ENCODE data around the gene STIM2.
"Not testable (repeated sequence)": the region's sequence is repeated elsewhere in the genome, so short reads cannot be mapped to it uniquely, and the experiment has no call there.

Gene STIM2

DNA sequence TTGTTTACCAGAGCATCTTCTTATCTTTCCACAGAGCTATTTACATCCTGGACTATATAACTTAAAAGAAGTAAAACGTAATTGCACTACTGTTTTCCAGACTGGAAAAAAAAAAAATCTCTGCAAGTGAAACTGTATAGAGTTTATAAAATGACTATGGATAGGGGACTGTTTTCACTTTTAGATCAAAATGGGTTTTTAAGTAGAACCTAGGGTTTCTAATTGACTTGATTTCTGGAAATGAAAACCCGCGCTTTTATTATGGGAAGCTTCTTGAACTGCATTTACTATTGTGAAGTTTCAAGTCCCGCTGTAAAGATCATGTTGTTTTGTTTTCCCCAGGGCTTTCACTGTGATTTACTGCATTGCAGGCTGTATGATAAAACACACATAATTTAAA, 162.7 kb downstream of the STIM2 start:
- WGBS, 2 donors (ENCODE audit: extremely low coverage in 2 of 2, insufficient read length in 2 of 2, insufficient replicate concordance in 1 of 2) = no CpG with 5 or more reads among the region's 4 CpGs
- Histone ChIP-seq H3K14ac (ENCODE audit: low read length) (no peak overlapping the region), H2AFZ (ENCODE audit: low read length) (no peak overlapping the region), H3K9ac (ENCODE audit: low read depth, low read length, poor library complexity) (no peak overlapping the region), H4K91ac (ENCODE audit: low read depth, low read length, poor library complexity) (no peak overlapping the region), H2BK5ac (ENCODE audit: low read length) (no peak overlapping the region), H3K23ac (ENCODE audit: low read depth, low read length, poor library complexity) (no peak overlapping the region), H3K4me2 (ENCODE audit: insufficient read depth, low read length, poor library complexity, severe bottlenecking) (no peak overlapping the region), H3K18ac (ENCODE audit: low read length) (no peak overlapping the region), H3K4ac (ENCODE audit: low read length) (no peak overlapping the region), H3K36me3 (replicated peaks in 1 of 2; ENCODE audit: control insufficient read depth in 2 of 2, insufficient read depth in 2 of 2, low read length in 2 of 2) (peaks cover 7 to 45% of the 10 kb centered on the region in 2 donors), H4K8ac (ENCODE audit: low read depth, low read length) (no peak overlapping the region), H2BK120ac (ENCODE audit: low read depth, low read length) (no peak overlapping the region), H2AK5ac (ENCODE audit: low read depth, low read length) (no peak overlapping the region), H3K79me1 (ENCODE audit: low read depth, low read length) (no peaks in the 10 kb centered on the region), H3K4me3 (ENCODE audit: low read length in 2 of 2) (no peak overlapping the region), H2BK15ac (ENCODE audit: low read length) (no peak overlapping the region), H3K4me1 (ENCODE audit: control insufficient read depth in 2 of 2, insufficient read depth in 1 of 2, low read depth in 1 of 2, low read length in 2 of 2) (peaks cover 0 to 2% of the 10 kb centered on the region in 2 donors), H2BK12ac (ENCODE audit: low read length) (no peak overlapping the region), H3K27me3 (ENCODE audit: control insufficient read depth in 3 of 3, insufficient read depth in 3 of 3, low read depth in 1 of 3, low read length in 3 of 3) (no peaks in the 10 kb centered on the region), H3K27ac (replicated peaks; ENCODE audit: low read length) (no peak overlapping the region), H3K9me3 (replicated peaks in 1 of 2; ENCODE audit: control insufficient read depth in 2 of 2, insufficient read depth in 1 of 2, low read depth in 1 of 2, low read length in 2 of 2) (peaks cover 0 to 3% of the 10 kb centered on the region in 2 donors)
- DNase-seq (ENCODE audit: low spot score) = no peak

DNA sequence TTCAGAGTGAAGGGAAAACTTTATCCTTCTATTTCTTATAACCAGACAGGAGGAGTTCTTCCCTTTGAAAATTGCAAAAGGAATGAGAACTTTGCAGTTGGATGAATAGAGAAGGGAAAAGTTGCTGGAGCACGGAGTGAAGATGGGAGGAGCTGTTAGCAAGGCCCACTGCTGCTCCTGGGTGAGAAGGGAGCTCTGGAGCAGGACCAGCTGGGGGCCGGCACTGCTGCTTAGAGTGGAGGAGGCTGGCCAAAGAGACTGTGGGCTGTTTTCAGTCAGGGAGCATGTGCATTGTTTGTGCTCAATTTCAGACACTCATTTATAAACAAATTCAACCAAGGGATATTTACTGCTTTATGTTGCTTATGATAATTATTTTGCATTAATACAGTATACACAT, 164.2 kb downstream of the STIM2 start:
- no CpG with 5 or more reads among the region's 2 CpGs for WGBS, 2 donors (ENCODE audit: extremely low coverage in 2 of 2, insufficient read length in 2 of 2, insufficient replicate concordance in 1 of 2)
- Histone ChIP-seq H3K23ac (ENCODE audit: low read depth, low read length, poor library complexity) (no peak overlapping the region), H3K4me2 (ENCODE audit: insufficient read depth, low read length, poor library complexity, severe bottlenecking) (no peak overlapping the region)

DNA sequence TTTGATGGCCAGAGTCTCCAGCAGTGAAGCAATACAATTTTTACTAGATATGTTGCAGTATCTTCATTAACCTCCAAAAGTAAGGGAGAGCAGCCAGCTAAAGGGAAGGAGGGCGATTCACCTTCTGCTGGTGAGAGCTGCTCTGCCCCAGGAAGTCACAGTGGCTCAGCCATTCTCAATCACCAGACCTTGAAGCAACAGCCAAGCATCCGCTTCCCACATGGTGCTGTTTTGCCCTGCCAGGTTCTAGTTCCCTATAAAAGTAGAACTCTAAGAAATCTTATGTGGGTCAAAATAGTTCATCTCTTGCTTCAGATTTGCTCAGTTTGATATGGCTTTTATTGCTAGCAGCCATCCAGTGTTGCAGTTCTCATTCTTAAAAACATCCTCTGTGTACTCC, 166.8 kb downstream of the STIM2 start:
- no peak overlapping the region for H4K91ac ChIP-seq (ENCODE audit: low read depth, low read length, poor library complexity)
- H3K23ac ChIP-seq (ENCODE audit: low read depth, low read length, poor library complexity) = no peak overlapping the region
- no peak overlapping the region for H3K4me3 ChIP-seq (ENCODE audit: low read length in 2 of 2)
- H3K9ac ChIP-seq (ENCODE audit: low read depth, low read length, poor library complexity) = no peak overlapping the region
- H3K79me1 ChIP-seq (ENCODE audit: low read depth, low read length) = no peaks in the 10 kb centered on the region
- peaks cover 0 to 2% of the 10 kb centered on the region in 2 donors for H3K4me1 ChIP-seq (ENCODE audit: control insufficient read depth in 2 of 2, insufficient read depth in 1 of 2, low read depth in 1 of 2, low read length in 2 of 2)
- H2BK120ac ChIP-seq (ENCODE audit: low read depth, low read length) = no peak overlapping the region
- H3K9me3 ChIP-seq (replicated peaks in 1 of 2; ENCODE audit: control insufficient read depth in 2 of 2, insufficient read depth in 1 of 2, low read depth in 1 of 2, low read length in 2 of 2) = no peaks in the 10 kb centered on the region
- H3K36me3 ChIP-seq (replicated peaks in 1 of 2; ENCODE audit: control insufficient read depth in 2 of 2, insufficient read depth in 2 of 2, low read length in 2 of 2) = peaks cover 2 to 10% of the 10 kb centered on the region in 2 donors
- no peak overlapping the region for H3K4ac ChIP-seq (ENCODE audit: low read length)
- no peak overlapping the region for H2AK5ac ChIP-seq (ENCODE audit: low read depth, low read length)
- no peak overlapping the region for H3K14ac ChIP-seq (ENCODE audit: low read length)
- no peak overlapping the region for H2BK5ac ChIP-seq (ENCODE audit: low read length)
- H2BK12ac ChIP-seq (ENCODE audit: low read length) = no peak overlapping the region
- no peaks in the 10 kb centered on the region for H3K27me3 ChIP-seq (ENCODE audit: control insufficient read depth in 3 of 3, insufficient read depth in 3 of 3, low read depth in 1 of 3, low read length in 3 of 3)
- H2BK15ac ChIP-seq (ENCODE audit: low read length) = no peak overlapping the region
- H3K18ac ChIP-seq (ENCODE audit: low read length) = no peak overlapping the region
- H3K4me2 ChIP-seq (ENCODE audit: insufficient read depth, low read length, poor library complexity, severe bottlenecking) = no peak overlapping the region
- no peak overlapping the region for H4K8ac ChIP-seq (ENCODE audit: low read depth, low read length)
- H3K27ac ChIP-seq (replicated peaks; ENCODE audit: low read length) = no peak overlapping the region
- no peak overlapping the region for H2AFZ ChIP-seq (ENCODE audit: low read length)
- no peak for DNase-seq (ENCODE audit: low spot score)
- WGBS, 2 donors (ENCODE audit: extremely low coverage in 2 of 2, insufficient read length in 2 of 2, insufficient replicate concordance in 1 of 2) = no CpG with 5 or more reads among the region's 2 CpGs

More for the DNA sequence above, 164.2 kb downstream of the STIM2 start:
- no peaks in the 10 kb centered on the region for H3K27me3 ChIP-seq (ENCODE audit: control insufficient read depth in 3 of 3, insufficient read depth in 3 of 3, low read depth in 1 of 3, low read length in 3 of 3)
- H3K14ac ChIP-seq (ENCODE audit: low read length) = no peak overlapping the region
- no peak overlapping the region for H3K18ac ChIP-seq (ENCODE audit: low read length)
- no peak overlapping the region for H2BK15ac ChIP-seq (ENCODE audit: low read length)
- no peak overlapping the region for H2AK5ac ChIP-seq (ENCODE audit: low read depth, low read length)
- peaks cover 7 to 30% of the 10 kb centered on the region in 2 donors for H3K36me3 ChIP-seq (replicated peaks in 1 of 2; ENCODE audit: control insufficient read depth in 2 of 2, insufficient read depth in 2 of 2, low read length in 2 of 2)
- no peak overlapping the region for H2BK120ac ChIP-seq (ENCODE audit: low read depth, low read length)
- no peak overlapping the region for H2AFZ ChIP-seq (ENCODE audit: low read length)
- H3K9me3 ChIP-seq (replicated peaks in 1 of 2; ENCODE audit: control insufficient read depth in 2 of 2, insufficient read depth in 1 of 2, low read depth in 1 of 2, low read length in 2 of 2) = peaks cover 0 to 3% of the 10 kb centered on the region in 2 donors
- DNase-seq (ENCODE audit: low spot score) = no peak
- H2BK5ac ChIP-seq (ENCODE audit: low read length) = no peak overlapping the region
- H4K91ac ChIP-seq (ENCODE audit: low read depth, low read length, poor library complexity) = no peak overlapping the region
- no peak overlapping the region for H3K4me3 ChIP-seq (ENCODE audit: low read length in 2 of 2)
- no peaks in the 10 kb centered on the region for H3K79me1 ChIP-seq (ENCODE audit: low read depth, low read length)
- H3K4ac ChIP-seq (ENCODE audit: low read length) = no peak overlapping the region
- H3K4me1 ChIP-seq (ENCODE audit: control insufficient read depth in 2 of 2, insufficient read depth in 1 of 2, low read depth in 1 of 2, low read length in 2 of 2) = peaks cover 0 to 2% of the 10 kb centered on the region in 2 donors
- no peak overlapping the region for H3K27ac ChIP-seq (replicated peaks; ENCODE audit: low read length)
- no peak overlapping the region for H3K9ac ChIP-seq (ENCODE audit: low read depth, low read length, poor library complexity)
- no peak overlapping the region for H4K8ac ChIP-seq (ENCODE audit: low read depth, low read length)
- H2BK12ac ChIP-seq (ENCODE audit: low read length) = no peak overlapping the region

DNA sequence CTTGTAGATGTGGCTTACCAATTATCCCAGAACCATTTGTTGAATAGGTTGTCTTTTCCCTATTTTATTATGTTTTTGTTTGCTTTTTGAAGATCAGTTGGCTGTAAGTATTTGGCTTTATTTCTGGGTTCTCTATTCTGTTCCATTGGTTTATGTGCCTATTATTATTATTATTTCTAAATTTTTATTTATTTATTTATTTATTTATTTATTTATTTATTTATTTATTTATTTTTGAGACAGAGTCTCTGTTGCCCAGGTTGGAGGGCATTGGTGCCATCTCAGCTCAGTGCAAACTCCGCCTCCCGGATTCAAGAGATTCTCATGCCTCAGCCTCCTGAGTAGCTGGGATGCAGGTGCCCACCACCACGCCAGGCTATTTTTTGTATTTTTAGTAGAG, 174.5 kb downstream of the STIM2 start:
- not testable (repeated sequence) for H4K8ac ChIP-seq (ENCODE audit: low read depth, low read length); H3K23ac ChIP-seq (ENCODE audit: low read depth, low read length, poor library complexity); H3K9ac ChIP-seq (ENCODE audit: low read depth, low read length, poor library complexity); H3K9me3 ChIP-seq (replicated peaks in 1 of 2; ENCODE audit: control insufficient read depth in 2 of 2, insufficient read depth in 1 of 2, low read depth in 1 of 2, low read length in 2 of 2); H2AFZ ChIP-seq (ENCODE audit: low read length); H3K18ac ChIP-seq (ENCODE audit: low read length); H3K4me1 ChIP-seq (ENCODE audit: control insufficient read depth in 2 of 2, insufficient read depth in 1 of 2, low read depth in 1 of 2, low read length in 2 of 2); H2BK15ac ChIP-seq (ENCODE audit: low read length); H3K4ac ChIP-seq (ENCODE audit: low read length); H2BK120ac ChIP-seq (ENCODE audit: low read depth, low read length); H3K79me1 ChIP-seq (ENCODE audit: low read depth, low read length); H3K4me2 ChIP-seq (ENCODE audit: insufficient read depth, low read length, poor library complexity, severe bottlenecking); DNase-seq (ENCODE audit: low spot score); H3K27ac ChIP-seq (replicated peaks; ENCODE audit: low read length); H3K27me3 ChIP-seq (ENCODE audit: control insufficient read depth in 3 of 3, insufficient read depth in 3 of 3, low read depth in 1 of 3, low read length in 3 of 3); H3K36me3 ChIP-seq (replicated peaks in 1 of 2; ENCODE audit: control insufficient read depth in 2 of 2, insufficient read depth in 2 of 2, low read length in 2 of 2); H3K14ac ChIP-seq (ENCODE audit: low read length); H2AK5ac ChIP-seq (ENCODE audit: low read depth, low read length); H2BK12ac ChIP-seq (ENCODE audit: low read length); H4K91ac ChIP-seq (ENCODE audit: low read depth, low read length, poor library complexity); H3K4me3 ChIP-seq (ENCODE audit: low read length in 2 of 2); H2BK5ac ChIP-seq (ENCODE audit: low read length)
- WGBS, 2 donors (ENCODE audit: extremely low coverage in 2 of 2, insufficient read length in 2 of 2, insufficient replicate concordance in 1 of 2) = no CpG with 5 or more reads among the region's 3 CpGs
